Activated B cell treated with CpG ODN at 0.5 μM for 24 hours (primary cell): ENCODE results near the gene GOLGA6B. TPM values are rescaled to one million over a fixed set of nuclear protein-coding genes. Genes with fewer than 3 reads are reported as not detected.
"Not testable (repeated sequence)": the region's sequence is repeated elsewhere in the genome, so short reads cannot be mapped to it uniquely, and the experiment has no call there.

Source experiments
- ATAC-seq: fragments of 200-7000 bp; cut with Tn5 transposase; one replicate; pipeline ENCODE4 v1.10.0; 2021; ENCODE audit warnings: low read depth, mild to moderate bottlenecking, moderate library complexity
- CTCF ChIA-PET: fragments of 350-600 bp; sonication (Branson Sonifier 250); formaldehyde crosslinking; loops from one replicate; lab custom pipeline; 2021; ENCODE audit warnings: antibody characterized with exemption; lab: Charles Lee
- POLR2A ChIA-PET: fragments of 350-600 bp; sonication (Branson Sonifier 250); formaldehyde crosslinking; loops from one replicate; lab custom pipeline; 2021; ENCODE audit warnings: antibody characterized with exemption; lab: Charles Lee
- DNase-seq: peaks from one replicate; pipeline ENCODE4 v3.0.0; 2022
- H3K27ac Mint-ChIP-seq: one replicate; pipeline ENCODE4 v1.8.0; 2020; ENCODE audit warnings: mixed read lengths
- H3K27me3 Mint-ChIP-seq: one replicate; pipeline ENCODE4 v1.8.0; 2021; ENCODE audit warnings: mixed read lengths
- H3K36me3 Mint-ChIP-seq: one replicate; pipeline ENCODE4 v1.8.0; 2021; ENCODE audit warnings: low read depth, mixed read lengths
- H3K4me1 Mint-ChIP-seq: one replicate; pipeline ENCODE4 v1.8.0; 2021; ENCODE audit warnings: mixed read lengths
- H3K4me3 Mint-ChIP-seq: one replicate; pipeline ENCODE4 v1.8.0; 2020; ENCODE audit warnings: mild to moderate bottlenecking, mixed read lengths
- H3K9me3 Mint-ChIP-seq: one replicate; pipeline ENCODE4 v1.8.0; 2020; ENCODE audit warnings: mixed read lengths
- CTCF ChIP-seq: fragments of 200-600 bp; IDR thresholded peaks from one replicate; pipeline ENCODE4 v1.8.0; 2022; ENCODE audit warnings: antibody characterized with exemption, mild to moderate bottlenecking
- intact Hi-C: fragments of 100-400 bp; cut with micrococcal nuclease; formaldehyde crosslinking; loops from one replicate; pipeline ENCODE4 v1.15.1; 2024
- total RNA-seq: library from RNA; stranded (reverse); gene quantifications from 2 replicates; pipeline ENCODE4 v1.2.3, GENCODE V29; 2022

Gene GOLGA6B
- total RNA-seq, 1 donor from 2014 or later = not detected

GRCh38 chr15:72661081-72661480, 6.6 kb downstream of the GOLGA6B start:
- H3K27ac Mint-ChIP-seq, ATAC-seq, DNase-seq, H3K4me1 Mint-ChIP-seq, intact Hi-C loops, POLR2A ChIA-PET, H3K27me3 Mint-ChIP-seq, H3K36me3 Mint-ChIP-seq, H3K4me3 Mint-ChIP-seq, CTCF ChIA-PET, H3K9me3 Mint-ChIP-seq: not testable (repeated sequence)

DNA sequence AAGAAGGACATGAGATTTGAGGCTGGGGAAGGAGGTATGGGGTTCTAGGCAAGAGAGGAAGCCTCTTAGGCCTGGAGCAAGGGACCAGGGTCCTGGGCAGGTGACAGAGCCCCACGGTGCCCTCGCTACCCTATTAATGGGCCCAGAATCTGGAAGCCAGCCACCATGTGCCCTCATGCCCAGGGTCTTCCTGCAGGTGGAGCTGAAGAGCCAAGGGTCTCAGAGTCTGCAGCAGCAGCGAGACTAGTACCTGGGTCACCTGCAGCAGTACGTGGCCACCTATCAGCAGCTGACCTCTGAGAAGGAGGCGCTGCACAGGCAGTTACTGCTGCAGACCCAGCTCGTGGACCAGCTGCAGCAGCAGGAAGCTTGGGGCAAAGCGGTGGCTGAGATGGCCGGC, 9.4 kb downstream of the GOLGA6B start:
- H3K9me3 Mint-ChIP-seq, DNase-seq, H3K36me3 Mint-ChIP-seq, ATAC-seq, H3K27ac Mint-ChIP-seq, H3K4me1 Mint-ChIP-seq, POLR2A ChIA-PET, intact Hi-C loops, H3K27me3 Mint-ChIP-seq, CTCF ChIA-PET, H3K4me3 Mint-ChIP-seq: not testable (repeated sequence)

DNA sequence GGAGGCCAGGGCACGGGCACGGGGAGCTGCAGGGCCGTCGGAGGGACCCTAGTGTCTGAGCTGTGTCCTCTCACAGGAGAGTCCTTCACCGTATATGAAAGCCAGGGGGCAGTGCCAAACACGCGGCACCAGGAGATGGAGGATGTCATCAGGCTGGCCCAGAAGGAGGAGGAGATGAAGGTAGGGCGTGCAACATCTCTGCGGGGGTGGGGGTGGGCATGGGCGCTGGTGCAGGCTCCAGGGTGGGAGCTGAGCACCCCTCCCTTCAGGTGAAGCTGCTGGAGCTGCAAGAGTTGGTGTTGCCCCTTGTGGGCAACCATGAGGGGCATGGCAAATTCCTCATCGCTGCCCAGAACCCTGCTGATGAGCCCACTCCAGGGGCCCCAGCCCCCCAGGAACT, 11.2 kb downstream of the GOLGA6B start:
- ATAC-seq, H3K27me3 Mint-ChIP-seq, DNase-seq, H3K4me3 Mint-ChIP-seq, H3K4me1 Mint-ChIP-seq, H3K36me3 Mint-ChIP-seq, POLR2A ChIA-PET, CTCF ChIA-PET, intact Hi-C loops, H3K9me3 Mint-ChIP-seq, H3K27ac Mint-ChIP-seq: not testable (repeated sequence)

GRCh38 chr15:72669803-72670202, 15.3 kb downstream of the GOLGA6B start:
- H3K9me3 Mint-ChIP-seq, DNase-seq, CTCF ChIA-PET, H3K4me3 Mint-ChIP-seq, H3K27ac Mint-ChIP-seq, ATAC-seq, POLR2A ChIA-PET, H3K36me3 Mint-ChIP-seq, H3K27me3 Mint-ChIP-seq, H3K4me1 Mint-ChIP-seq: not testable (repeated sequence)
- intact Hi-C loops = loop anchor here (10.0 kb wide), 3 partner anchors 65 to 475 kb away; partner anchors contain the start of gene GRAMD2A

DNA sequence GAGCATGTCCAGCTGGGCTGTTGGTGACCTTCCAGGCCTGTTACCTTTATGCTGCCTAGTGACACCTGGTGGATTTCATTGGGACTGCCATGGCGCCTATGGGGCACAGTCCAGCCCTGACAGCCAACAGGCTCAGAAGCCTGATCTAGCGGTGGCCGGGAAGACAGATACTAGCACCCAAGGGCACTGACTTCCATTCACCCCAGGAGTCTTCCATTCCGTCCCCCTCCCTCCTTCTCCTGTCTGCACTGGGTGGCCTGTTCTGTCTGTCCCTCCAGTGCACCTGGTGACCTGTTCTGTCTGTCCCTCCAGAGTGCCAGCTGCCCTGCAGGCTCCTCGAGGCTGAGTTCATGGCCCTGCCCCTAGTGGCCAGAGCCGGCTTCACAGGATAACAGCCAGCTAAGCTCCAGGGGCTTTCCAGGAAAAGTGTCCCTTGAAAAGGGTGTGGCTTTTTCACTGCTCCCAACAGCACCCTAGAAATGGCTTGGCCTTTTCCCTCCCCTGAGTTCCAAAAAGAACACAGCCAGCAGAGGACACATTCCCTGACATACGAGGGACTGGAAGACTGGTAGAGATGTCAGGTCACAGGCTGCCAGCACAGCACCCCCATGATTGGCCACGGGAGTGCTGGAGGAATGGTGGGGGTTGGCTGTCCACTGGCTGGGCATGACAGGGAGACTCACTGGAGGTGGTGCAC, 16.3 kb downstream of the GOLGA6B start:
- intact Hi-C loops = loop anchor here (10.0 kb wide), 3 partner anchors 66 to 476 kb away; partner anchors contain the start of gene GRAMD2A
- H3K4me1 Mint-ChIP-seq, POLR2A ChIA-PET, H3K27me3 Mint-ChIP-seq, H3K36me3 Mint-ChIP-seq, H3K27ac Mint-ChIP-seq, H3K9me3 Mint-ChIP-seq: not testable (repeated sequence)
- H3K4me3 Mint-ChIP-seq = peak overlapping the region; percentile 85
- CTCF ChIA-PET = interaction anchor here (0.7 to 3.2 kb wide), 7 partner anchors 9 to 358 kb away, joined by 3 to 14 read pairs (median 4); partner anchors contain the start of genes BBS4 and HIGD2B
- peak; percentile 67 for DNase-seq
- peak; percentile 95 for ATAC-seq

DNA sequence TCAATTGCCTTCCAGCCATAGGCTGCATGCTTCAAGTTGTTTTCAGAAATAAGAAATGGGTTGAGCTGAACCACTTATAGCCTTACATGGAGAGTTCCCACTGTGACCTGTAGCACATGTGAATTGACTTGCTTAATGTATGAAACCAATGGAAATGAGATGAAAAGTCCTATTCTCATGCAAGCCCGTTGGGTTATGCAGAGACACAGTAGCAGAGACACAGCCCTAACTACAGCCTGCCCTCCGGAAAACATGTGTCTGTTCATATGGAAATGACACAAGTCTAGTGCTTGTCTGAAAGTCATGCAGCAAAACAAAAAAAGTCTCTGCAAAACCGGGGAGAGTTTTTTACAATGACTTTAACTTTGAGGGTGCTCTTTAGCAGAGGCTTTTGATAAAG, 17.0 kb downstream of the GOLGA6B start:
- no peaks in the 10 kb centered on the region for H3K9me3 Mint-ChIP-seq
- H3K36me3 Mint-ChIP-seq = no peaks in the 10 kb centered on the region
- DNase-seq (no peak), ATAC-seq (no peak)
- no peak overlapping the region for H3K4me3 Mint-ChIP-seq
- TF ChIP-seq CTCF = no peak
- intact Hi-C loops = loop anchor here (10.0 kb wide), 3 partner anchors 67 to 477 kb away; partner anchors contain the start of gene GRAMD2A
- H3K4me1 Mint-ChIP-seq = peaks cover 7% of the 10 kb centered on the region
- ChIA-PET POLR2A (interaction anchor here (0.6 to 0.7 kb wide), 2 partner anchors 15 to 18 kb away, joined by 3 to 4 read pairs; partner anchors contain the start of genes BBS4 and HIGD2B), CTCF (interaction anchor here (0.7 to 3.2 kb wide), 7 partner anchors 8 to 359 kb away, joined by 3 to 14 read pairs (median 4); partner anchors contain the start of genes BBS4 and HIGD2B)
- peaks cover 4% of the 10 kb centered on the region for H3K27me3 Mint-ChIP-seq
- no peak overlapping the region for H3K27ac Mint-ChIP-seq

DNA sequence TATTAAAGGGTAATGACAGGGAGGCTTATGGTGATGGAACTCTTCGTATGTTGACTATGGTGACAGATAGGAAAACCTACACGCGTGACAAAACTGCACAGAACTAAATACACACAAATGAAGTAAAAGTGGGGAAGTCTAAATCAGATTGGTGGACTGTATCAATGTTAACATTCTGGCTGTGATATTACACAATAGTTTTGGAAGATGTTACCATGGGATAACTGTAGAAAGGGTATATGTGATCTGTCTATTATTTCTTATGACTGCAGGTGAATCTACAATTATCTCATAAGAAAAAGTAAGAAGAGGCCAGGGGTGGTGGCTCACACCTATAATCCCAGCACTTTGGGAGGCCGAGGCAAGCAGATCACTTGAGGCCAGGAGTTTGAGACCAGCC, 22.3 kb downstream of the GOLGA6B start:
- H3K4me1 Mint-ChIP-seq = no peaks in the 10 kb centered on the region
- ChIA-PET POLR2A (interaction anchor here (0.7 kb wide), 1 partner anchor 122 kb away, joined by 3 read pairs; no protein-coding TSS in a partner anchor), CTCF (interaction anchor here (0.6 kb wide), 1 partner anchor 88 kb away, joined by 4 read pairs; no protein-coding TSS in a partner anchor)
- H3K27ac Mint-ChIP-seq = no peak overlapping the region
- H3K4me3 Mint-ChIP-seq = no peak overlapping the region
- no peak for TF ChIP-seq CTCF
- H3K27me3 Mint-ChIP-seq = peaks cover 18% of the 10 kb centered on the region
- DNase-seq = no peak
- intact Hi-C loops = loop anchor here (10.0 kb wide), 3 partner anchors 72 to 482 kb away; partner anchors contain the start of gene GRAMD2A
- H3K36me3 Mint-ChIP-seq = no peaks in the 10 kb centered on the region
- no peaks in the 10 kb centered on the region for H3K9me3 Mint-ChIP-seq
- no peak for ATAC-seq
